CD4-positive, alpha-beta T cell treated with Interleukin-10 for 1 hour (primary cell): ENCODE results near the gene TMBIM4.
"Not testable (repeated sequence)": the region's sequence is repeated elsewhere in the genome, so short reads cannot be mapped to it uniquely, and the experiment has no call there.

Experiments
- DNase-seq: peaks from one replicate; pipeline ENCODE4 v3.0.0-alpha.2; 2020

TMBIM4 gene

GRCh38 chr12:66169221-66170170 is at the start of gene TMBIM4:
TMBIM4 (minus strand) TSS chr12:66169996; CDS start chr12:66169951, 45 bp downstream.
- peak; percentile 87 for DNase-seq

GRCh38 chr12:66217342-66217917 is 47.6 kb upstream of the TMBIM4 start:
- DNase-seq = no peak

DNA sequence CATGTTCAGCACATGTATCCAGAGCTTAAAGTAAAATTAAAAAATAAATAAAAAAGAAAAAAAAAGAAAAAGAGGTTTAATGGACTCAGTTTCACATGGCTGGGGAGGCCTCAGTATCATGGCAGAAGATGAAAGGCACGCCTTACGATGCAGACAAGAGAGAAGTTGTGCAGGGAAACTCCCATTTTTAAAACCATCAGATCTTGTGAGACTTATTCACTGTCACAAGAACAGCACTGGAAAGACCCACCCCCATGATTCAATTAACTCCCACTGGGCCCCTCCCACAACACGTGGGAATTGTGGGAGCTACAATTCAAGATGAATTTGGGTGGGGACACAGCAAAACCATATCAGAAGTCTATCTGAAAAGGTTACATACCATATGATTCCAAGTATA is 43.2 kb upstream of the TMBIM4 start:
- not testable (repeated sequence) for DNase-seq

GRCh38 chr12:66211573-66211972 is 41.8 kb upstream of the TMBIM4 start:
- DNase-seq = not testable (repeated sequence)

- no peak for DNase-seq
These were observed 41.0 kb upstream of the TMBIM4 start for GRCh38 chr12:66210840-66211239.

GRCh38 chr12:66206141-66206540 is 36.3 kb upstream of the TMBIM4 start:
- DNase-seq = no peak

DNA sequence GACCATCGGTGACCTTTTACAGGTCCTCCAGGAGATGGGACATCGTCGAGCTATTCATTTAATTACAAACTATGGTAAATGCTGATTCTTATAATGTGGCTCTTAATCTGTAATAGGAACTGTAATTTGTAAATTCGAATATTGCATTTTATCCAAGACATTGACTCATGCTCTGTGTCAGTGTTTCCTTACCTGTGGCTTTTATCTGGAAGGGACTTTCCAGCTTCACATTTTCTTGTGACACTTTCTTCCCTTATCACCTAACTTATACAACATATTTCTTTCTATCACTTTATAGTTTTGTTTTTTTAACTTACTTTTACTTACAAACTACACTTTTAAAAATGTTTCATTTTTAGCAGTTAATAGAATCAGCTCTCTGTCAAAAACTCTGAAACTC is 34.0 kb upstream of the TMBIM4 start:
- no peak for DNase-seq

- no peak for DNase-seq
These were observed 30.2 kb upstream of the TMBIM4 start for GRCh38 chr12:66199831-66200509.

- DNase-seq = no peak
These were observed 29.3 kb upstream of the TMBIM4 start for GRCh38 chr12:66199141-66199540.

GRCh38 chr12:66197495-66197921 is 27.7 kb upstream of the TMBIM4 start:
- no peak for DNase-seq

- DNase-seq = no peak
These were observed 27.0 kb upstream of the TMBIM4 start for GRCh38 chr12:66196806-66197205.

DNA sequence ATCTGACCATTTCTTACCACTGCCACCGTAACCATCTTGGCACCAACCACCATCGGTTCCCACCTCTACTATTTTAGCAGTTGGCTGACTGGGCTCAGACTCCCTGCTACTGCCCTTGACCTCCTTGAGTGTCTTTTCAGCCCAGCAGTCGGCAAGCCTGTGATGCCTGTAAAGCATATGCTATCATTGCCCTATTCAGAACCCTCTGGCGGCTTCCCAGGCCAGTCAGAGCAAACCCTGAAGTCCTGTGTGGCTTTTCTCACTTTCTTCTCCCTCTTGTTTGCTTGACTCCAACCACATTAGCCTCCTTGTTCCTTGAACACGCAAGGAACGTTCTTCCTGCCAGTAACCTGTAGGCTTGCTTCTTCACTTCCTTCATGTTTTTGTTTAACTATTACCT is 25.4 kb upstream of the TMBIM4 start:
- DNase-seq = no peak

GRCh38 chr12:66194122-66194521 is 24.3 kb upstream of the TMBIM4 start:
- no peak for DNase-seq

GRCh38 chr12:66191547-66192126 is 21.8 kb upstream of the TMBIM4 start:
- DNase-seq = no peak

DNA sequence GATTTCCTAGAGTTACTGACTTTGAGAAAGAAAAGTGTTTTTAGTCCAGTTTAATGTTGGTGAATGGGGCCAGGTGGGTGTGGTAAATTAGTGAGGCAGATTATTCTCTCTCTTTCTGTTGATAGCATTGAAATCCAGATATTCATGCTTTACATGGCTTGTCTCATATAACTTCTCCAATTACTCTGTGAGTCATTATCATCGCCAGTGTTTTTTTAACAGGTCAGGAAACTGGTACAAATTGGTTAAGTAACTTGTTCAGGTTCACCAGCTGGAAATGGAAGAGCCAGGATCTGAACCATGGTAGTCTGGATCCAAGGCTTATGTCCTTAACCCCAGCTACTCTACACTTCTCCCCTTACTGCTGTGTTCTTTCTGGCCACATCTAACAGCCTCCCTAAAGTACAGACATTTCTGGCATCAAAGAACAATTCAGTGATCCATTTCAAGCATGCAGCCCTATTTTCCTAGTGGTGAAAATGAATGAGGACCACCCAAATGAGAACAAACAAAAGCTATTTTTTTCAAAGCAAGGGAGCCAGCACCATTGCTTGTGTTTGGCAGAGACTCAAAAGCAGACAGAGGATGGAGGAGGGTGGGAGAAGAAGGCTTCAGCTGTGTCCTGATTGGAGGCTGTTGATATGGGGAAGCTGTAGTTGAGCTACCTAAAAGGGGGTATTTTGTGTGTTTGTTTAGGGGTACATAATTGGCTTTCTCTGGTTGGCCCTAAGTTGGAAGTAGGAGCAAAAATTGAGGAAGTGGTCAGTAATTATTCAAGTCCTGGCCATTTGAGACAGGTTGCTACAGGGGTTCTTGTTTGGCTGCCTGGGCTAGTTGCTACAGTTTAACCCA is 20.9 kb upstream of the TMBIM4 start:
- no peak for DNase-seq

DNA sequence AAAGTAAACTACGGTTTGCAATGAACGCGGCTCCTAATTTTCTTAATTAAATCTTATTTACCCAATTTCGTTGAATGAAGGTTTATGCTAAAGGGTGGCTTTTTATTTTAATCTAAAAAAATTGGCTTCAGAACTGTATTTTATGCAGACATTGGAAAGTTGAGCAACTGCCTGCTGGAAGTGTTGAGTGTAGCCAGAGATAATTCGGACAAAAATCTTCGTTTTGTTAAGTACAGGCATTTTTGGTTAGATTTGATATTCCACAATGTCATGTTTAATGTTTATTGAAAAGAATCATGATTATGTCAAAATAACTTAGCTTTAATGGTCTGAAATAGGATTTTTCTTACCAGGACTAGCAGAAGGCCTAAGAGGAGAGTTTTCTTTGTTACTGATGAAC is 20.1 kb upstream of the TMBIM4 start:
- no peak for DNase-seq

- no peak for DNase-seq
These were observed 19.7 kb upstream of the TMBIM4 start for GRCh38 chr12:66189486-66189843.

DNA sequence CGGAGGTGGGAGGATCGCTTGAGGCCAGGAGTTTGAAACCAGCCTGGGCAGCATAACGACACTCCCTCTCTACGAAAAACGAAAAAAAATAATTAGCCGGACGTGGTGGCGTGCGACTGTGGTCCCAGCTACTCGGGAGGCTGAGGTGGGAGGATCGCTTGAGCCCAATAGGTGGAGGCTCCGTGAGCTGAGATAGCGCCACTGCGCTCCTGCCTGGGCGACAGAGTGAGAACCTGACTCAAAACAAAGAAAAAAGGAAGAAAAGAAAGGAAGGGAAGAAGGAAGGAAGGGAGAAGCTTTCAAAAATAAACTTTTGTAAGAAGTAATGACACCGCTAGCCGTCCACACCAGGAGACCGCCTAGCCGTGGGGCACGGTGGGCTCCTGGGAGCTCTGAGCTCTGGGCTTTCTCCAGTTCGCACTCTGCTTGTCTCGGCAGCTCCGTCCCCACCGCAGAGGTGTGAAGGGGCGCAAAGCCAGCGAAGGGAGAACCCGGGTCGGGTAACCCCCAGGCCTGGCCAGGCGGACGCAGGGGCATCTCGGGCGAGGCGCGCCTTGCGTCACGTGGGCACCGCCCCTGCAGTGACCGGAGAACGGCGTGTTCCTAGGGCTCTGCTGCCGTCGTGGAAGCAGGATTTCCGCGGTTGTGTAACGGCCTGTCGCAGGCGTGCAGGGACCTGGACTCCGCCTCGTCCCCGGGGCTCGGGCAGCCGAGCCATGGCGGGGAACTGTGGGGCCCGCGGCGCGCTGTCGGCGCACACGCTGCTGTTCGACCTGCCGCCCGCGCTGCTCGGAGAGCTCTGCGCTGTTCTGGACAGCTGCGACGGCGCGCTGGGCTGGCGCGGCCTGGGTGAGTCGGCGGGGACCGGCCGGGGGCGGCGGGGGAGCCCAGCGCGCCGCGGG is 19.0 kb upstream of the TMBIM4 start, which contains the start of gene IRAK3:
IRAK3 (plus strand) TSS at position 631 of the 902 bp plus-strand sequence; CDS start at position 717, 86 bp downstream.
- DNase-seq = peak; percentile 45

- DNase-seq = no peak
These were observed 18.0 kb upstream of the TMBIM4 start for GRCh38 chr12:66187821-66188220.

GRCh38 chr12:66187036-66187435 is 17.2 kb upstream of the TMBIM4 start:
- DNase-seq = no peak

DNA sequence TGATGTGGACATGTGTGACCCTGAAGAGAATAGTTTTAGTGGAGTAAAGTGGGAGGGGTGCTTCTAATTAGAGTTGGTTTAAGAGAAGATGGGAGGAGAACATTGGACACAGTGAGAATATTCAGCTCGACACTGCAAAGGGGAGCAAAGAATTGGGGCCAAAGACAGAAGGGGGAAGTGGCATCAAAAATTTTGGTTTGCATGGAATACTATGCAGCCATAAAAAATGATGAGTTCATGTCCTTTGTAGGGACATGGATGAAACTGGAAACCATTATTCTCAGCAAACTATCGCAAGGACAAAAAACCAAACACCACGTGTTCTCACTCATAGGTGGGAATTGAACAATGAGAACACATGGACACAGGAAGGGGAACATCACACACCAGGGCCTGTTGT is 15.0 kb upstream of the TMBIM4 start:
- DNase-seq = not testable (repeated sequence)
